ENCODE data around the gene KCNIP4.

KCNIP4 gene

GRCh38 chr4:21845663-21846062 lies 102.9 kb downstream of the KCNIP4 start:
- no peak for DNase-seq (ENCODE audit: low read depth)

- DNase-seq (ENCODE audit: low read depth) = no peak
Measured at GRCh38 chr4:21835712-21836111, 112.9 kb downstream of the KCNIP4 start.

- no peak for DNase-seq (ENCODE audit: low read depth)
Measured at GRCh38 chr4:21830272-21830671, 118.3 kb downstream of the KCNIP4 start.

- DNase-seq (ENCODE audit: low read depth) = no peak
Measured at GRCh38 chr4:21827575-21827974, 121.0 kb downstream of the KCNIP4 start.

- no peak for DNase-seq (ENCODE audit: low read depth)
Measured at GRCh38 chr4:21826071-21826470, 122.5 kb downstream of the KCNIP4 start.

- DNase-seq (ENCODE audit: low read depth) = no peak
Measured at GRCh38 chr4:21819086-21819485, 129.5 kb downstream of the KCNIP4 start.

GRCh38 chr4:21815651-21816377 lies 132.8 kb downstream of the KCNIP4 start:
- DNase-seq (ENCODE audit: low read depth) = no peak

GRCh38 chr4:21811565-21811964 lies 137.0 kb downstream of the KCNIP4 start:
- DNase-seq (ENCODE audit: low read depth) = no peak

GRCh38 chr4:21806991-21807390 lies 141.6 kb downstream of the KCNIP4 start:
- no peak for DNase-seq (ENCODE audit: low read depth)

- no peak for DNase-seq (ENCODE audit: low read depth)
Measured at GRCh38 chr4:21802406-21802805, 146.2 kb downstream of the KCNIP4 start.

GRCh38 chr4:21801661-21802385 lies 146.7 kb downstream of the KCNIP4 start:
- DNase-seq (ENCODE audit: low read depth) = no peak

GRCh38 chr4:21795091-21795490 lies 153.5 kb downstream of the KCNIP4 start:
- DNase-seq (ENCODE audit: low read depth) = no peak

GRCh38 chr4:21792736-21793135 lies 155.8 kb downstream of the KCNIP4 start:
- no peak for DNase-seq (ENCODE audit: low read depth)

- no peak for DNase-seq (ENCODE audit: low read depth)
Measured at GRCh38 chr4:21790438-21791029, 158.0 kb downstream of the KCNIP4 start.

- no peak for DNase-seq (ENCODE audit: low read depth)
Measured at GRCh38 chr4:21780148-21780547, 168.4 kb downstream of the KCNIP4 start.

GRCh38 chr4:21778702-21779101 lies 169.9 kb downstream of the KCNIP4 start:
- no peak for DNase-seq (ENCODE audit: low read depth)

- DNase-seq (ENCODE audit: low read depth) = no peak
Measured at GRCh38 chr4:21775703-21776102, 172.9 kb downstream of the KCNIP4 start.

- no peak for DNase-seq (ENCODE audit: low read depth)
Measured at GRCh38 chr4:21769404-21770147, 179.0 kb downstream of the KCNIP4 start.

- DNase-seq (ENCODE audit: low read depth) = no peak
Measured at GRCh38 chr4:21768349-21769310, 179.9 kb downstream of the KCNIP4 start.

GRCh38 chr4:21765810-21766407 lies 182.7 kb downstream of the KCNIP4 start:
- no peak for DNase-seq (ENCODE audit: low read depth)

- no peak for DNase-seq (ENCODE audit: low read depth)
Measured at GRCh38 chr4:21763855-21764254, 184.7 kb downstream of the KCNIP4 start.
